SK-N-SH (cell line): Measurements from ENCODE around the gene PLCB1.

Source experiments
- CTCF ChIP-seq: fragments of 200-600 bp; sonication (generic); IDR thresholded peaks from 2 replicates; pipeline ENCODE4 v1.6.1; 2017; ENCODE audit warnings: antibody characterized with exemption, mild to moderate bottlenecking, moderate library complexity
- EZH2phosphoT487 ChIP-seq: fragments of 200-600 bp; sonication (generic); IDR thresholded peaks from 2 replicates; pipeline ENCODE4 v1.6.1; 2017; ENCODE audit warnings: low read depth, mixed run types, mild to moderate bottlenecking, antibody characterized with exemption, moderate library complexity, borderline replicate concordance
- FOXJ3 ChIP-seq: sonication (generic); formaldehyde crosslinking; IDR thresholded peaks from 2 replicates; pipeline ENCODE4 v1.5.1; 2020; ENCODE audit warnings: mild to moderate bottlenecking, missing genetic modification reagents
- GATA2 ChIP-seq: sonication (generic); formaldehyde crosslinking; IDR thresholded peaks from 2 replicates; pipeline ENCODE4 v1.5.0; 2020; ENCODE audit warnings: mild to moderate bottlenecking, missing genetic modification reagents
- MXI1 ChIP-seq: IDR thresholded peaks from 2 replicates; pipeline ENCODE4 v1.6.1; 2012; ENCODE audit warnings: mild to moderate bottlenecking, low read depth, low read length, improper control_type of control experiment
- POLR2AphosphoS5 ChIP-seq: IDR thresholded peaks from 2 replicates; pipeline ENCODE4 v1.6.1; 2012; ENCODE audit warnings: low read depth, low read length
- SIN3A ChIP-seq: IDR thresholded peaks from 2 replicates; pipeline ENCODE4 v1.6.1; 2012; ENCODE audit warnings: low read depth, mild to moderate bottlenecking, low read length, moderate library complexity, borderline replicate concordance
- TAF1 ChIP-seq: IDR thresholded peaks from 2 replicates; pipeline ENCODE4 v1.6.1; 2012; ENCODE audit warnings: low read depth, mild to moderate bottlenecking, low read length, moderate library complexity, borderline replicate concordance
- YY1 ChIP-seq: IDR thresholded peaks from 2 replicates; pipeline ENCODE4 v1.4.0; 2012; ENCODE audit warnings: low read depth, mild to moderate bottlenecking
- TF ChIP-seq, protein P1 (sequence below): IDR thresholded peaks from 2 replicates; pipeline ENCODE4 v1.6.1; 2012; ENCODE audit warnings: mild to moderate bottlenecking, low read depth, low read length, moderate library complexity

GRCh38 chr20:8640461-8640860, 508.4 kb downstream of the PLCB1 start:
- no peak for TF ChIP-seq EZH2phosphoT487
- TF ChIP-seq CTCF: no peak
- TF ChIP-seq POLR2AphosphoS5: no peak
- TF ChIP-seq FOXJ3 (CRISPR knock-in tag): no peak
- TF ChIP-seq SIN3A: no peak
- TF ChIP-seq, protein P1, sequence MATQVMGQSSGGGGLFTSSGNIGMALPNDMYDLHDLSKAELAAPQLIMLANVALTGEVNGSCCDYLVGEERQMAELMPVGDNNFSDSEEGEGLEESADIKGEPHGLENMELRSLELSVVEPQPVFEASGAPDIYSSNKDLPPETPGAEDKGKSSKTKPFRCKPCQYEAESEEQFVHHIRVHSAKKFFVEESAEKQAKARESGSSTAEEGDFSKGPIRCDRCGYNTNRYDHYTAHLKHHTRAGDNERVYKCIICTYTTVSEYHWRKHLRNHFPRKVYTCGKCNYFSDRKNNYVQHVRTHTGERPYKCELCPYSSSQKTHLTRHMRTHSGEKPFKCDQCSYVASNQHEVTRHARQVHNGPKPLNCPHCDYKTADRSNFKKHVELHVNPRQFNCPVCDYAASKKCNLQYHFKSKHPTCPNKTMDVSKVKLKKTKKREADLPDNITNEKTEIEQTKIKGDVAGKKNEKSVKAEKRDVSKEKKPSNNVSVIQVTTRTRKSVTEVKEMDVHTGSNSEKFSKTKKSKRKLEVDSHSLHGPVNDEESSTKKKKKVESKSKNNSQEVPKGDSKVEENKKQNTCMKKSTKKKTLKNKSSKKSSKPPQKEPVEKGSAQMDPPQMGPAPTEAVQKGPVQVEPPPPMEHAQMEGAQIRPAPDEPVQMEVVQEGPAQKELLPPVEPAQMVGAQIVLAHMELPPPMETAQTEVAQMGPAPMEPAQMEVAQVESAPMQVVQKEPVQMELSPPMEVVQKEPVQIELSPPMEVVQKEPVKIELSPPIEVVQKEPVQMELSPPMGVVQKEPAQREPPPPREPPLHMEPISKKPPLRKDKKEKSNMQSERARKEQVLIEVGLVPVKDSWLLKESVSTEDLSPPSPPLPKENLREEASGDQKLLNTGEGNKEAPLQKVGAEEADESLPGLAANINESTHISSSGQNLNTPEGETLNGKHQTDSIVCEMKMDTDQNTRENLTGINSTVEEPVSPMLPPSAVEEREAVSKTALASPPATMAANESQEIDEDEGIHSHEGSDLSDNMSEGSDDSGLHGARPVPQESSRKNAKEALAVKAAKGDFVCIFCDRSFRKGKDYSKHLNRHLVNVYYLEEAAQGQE: no peak
- no peak for TF ChIP-seq GATA2
- no peak for TF ChIP-seq MXI1
- TF ChIP-seq TAF1: no peak
- TF ChIP-seq YY1: no peak
